Measurements from ENCODE around the gene CLTCL1.
A peak's percentile ranks its signal among the peaks of the same experiment; 100 is the strongest.
"Not testable (repeated sequence)": the region's sequence is repeated elsewhere in the genome, so short reads cannot be mapped to it uniquely, and the experiment has no call there.

The CLTCL1 gene

DNA sequence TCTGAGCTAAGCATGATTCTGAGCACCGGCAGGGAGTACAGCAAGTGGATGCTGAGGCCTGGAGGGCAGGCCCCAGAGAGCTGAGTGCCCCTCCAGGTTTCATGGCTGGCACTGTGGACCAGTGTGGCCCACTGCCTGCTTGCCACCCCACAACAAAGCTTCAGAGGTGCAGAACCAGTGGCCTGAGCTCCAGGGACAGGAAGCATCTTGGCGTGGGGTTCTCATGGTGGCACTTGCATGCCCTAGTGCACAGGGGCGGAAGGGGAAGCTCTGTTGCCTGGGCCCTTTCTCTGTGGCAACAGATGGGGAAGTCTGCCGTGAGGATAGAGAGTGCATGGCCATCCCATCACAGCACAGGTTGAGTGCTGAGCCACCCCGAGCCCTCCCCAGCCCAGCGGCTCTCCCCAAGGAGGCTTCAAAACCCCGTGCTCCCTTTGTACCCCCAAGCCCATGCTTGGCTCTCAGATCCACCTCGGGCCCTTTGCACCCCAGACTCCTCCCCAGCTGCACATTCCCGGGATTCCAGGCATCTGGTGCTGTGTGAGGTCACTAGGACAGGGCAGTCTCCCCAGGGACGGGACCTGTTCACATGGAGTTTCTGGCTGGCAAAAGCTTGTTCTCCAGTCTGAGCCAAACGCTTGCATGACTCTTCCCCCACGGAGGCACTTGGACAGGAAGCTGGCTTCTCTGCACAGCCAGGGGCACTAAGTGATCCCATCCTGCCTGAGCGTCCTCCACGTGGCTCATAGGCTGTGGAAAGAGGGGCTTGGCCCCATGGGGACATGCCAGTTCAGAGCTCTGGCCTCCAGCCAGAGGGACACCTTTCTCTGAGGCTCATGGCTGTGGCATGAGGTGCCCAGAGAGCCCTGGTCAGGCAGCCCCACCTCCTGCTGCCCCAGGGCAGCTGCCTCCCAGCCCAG is 117.2 kb downstream of the CLTCL1 start:
- peak; percentile 36 for DNase-seq

GRCh38 chr22:19173047-19174035 is 118.2 kb downstream of the CLTCL1 start:
- no peak for DNase-seq

GRCh38 chr22:19172213-19173046 is 119.1 kb downstream of the CLTCL1 start:
- no peak for DNase-seq

GRCh38 chr22:19169947-19170318 is 121.6 kb downstream of the CLTCL1 start:
- DNase-seq: no peak

DNA sequence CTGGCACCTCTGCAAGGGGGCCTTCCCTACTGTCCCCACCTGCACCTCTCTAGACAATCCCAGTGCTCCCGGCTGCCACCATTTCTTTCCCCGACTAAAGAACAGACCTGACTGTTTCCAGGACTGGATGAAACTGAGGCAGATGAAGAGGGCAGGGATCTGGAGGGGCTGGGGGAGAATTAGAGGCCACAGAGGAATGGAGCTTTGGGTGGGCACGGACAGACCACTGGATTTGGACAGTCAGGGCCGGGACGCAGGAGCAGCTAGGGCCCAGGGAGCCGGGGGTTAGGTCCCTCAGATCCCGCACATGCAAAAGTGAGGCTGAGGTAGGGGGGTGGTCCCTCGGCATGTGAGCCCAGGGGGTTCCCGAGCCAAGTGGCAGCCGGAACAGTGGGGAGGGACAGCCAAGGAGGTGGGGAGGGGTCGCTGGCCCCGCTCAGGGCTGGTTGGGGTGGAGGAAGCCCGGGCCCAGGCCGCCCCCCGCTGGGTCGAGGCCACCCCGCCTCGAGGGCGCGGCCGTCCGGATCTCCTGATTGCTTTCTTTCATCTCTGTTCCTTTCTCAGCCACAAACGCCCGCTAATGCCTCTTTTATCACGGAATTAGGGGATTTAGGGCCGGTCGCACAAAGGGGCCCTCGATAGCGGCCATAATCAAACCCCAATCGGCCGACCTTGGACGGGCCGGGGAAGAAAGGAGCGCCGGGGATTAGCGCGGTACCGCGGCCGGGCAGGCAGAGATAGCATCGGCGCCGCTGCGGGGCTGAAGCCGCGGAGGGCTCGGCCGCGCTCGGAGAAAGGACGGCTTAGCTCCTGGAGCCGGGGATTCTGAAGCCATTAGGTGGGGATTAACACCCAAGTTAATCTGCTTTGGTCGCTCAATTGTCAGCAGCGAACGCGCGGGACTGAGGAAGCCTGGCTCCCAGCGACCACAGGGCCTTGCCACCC is 122.2 kb downstream of the CLTCL1 start:
- DNase-seq: no peak

DNA sequence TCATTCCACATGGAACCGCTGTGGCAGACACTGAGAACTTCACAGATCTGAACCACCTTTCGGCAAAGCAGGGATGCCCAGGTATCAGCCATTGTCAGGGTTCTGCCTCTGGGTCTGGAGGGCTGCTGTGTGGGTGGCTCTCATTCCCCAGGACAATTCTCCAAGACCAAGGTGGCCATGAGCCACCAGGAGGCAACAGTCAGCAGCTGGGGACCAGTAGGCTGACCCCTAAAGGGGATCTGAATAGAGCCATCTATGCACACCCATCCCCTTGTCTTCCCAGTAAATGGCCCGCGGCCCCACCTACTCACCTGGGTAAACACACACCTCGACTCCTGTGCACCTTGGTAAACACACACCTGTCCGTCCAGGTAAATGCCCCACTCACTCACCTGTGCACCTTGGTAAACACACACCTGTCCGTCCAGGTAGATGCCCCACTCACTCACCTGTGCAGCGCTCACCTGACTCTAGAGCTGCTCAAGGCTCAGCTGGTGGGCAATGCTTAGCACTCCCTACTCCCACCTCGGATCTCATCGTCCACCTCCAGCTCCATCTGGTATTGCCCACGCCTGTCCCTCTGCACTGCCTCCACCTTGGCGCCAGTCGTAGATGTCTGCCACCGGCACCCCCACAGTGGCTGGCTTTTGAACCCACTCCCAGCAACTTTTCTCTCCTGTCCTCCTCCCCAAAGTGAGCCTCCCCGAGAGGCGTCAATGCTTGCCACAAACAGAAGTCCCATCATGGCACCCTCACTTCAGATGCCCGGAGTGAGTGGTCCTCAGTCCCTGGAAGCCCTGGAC is 123.2 kb downstream of the CLTCL1 start:
- no peak for DNase-seq

DNA sequence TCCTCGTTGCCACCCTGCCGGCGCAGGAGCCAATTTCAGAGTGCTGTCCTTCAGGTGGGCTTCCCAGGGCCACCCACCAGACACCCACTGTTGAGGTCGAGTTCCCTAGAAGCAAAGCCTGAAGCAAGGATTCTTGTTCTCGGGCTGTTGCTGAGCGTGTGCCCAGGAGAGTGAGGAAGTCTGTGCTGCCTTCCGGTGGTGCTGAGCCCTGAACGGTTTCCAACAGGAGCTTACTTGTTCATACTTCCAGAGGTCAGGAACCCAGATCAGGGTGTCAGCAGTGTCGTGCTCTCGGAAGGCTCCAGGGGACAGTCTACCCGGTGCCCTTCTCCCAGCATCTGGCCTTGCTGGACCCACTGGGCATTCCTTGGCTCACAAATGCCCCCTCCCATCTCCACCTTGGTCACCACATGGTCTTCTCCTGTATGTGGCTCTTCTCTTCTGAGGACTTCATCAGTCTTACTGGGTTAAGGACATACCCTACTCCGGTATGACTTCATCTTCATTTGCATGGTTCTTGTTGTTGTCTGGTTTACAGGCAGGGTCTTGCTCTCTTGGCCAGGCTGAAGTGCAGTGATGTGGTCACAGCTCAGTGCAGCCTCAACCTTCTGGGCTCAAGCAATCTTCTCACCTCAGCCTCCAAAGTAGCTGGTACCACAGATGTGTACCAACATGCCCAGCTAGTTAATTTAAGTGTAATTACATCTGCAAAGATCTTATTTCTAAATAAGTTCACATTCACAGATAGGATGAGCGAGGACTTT is 124.2 kb downstream of the CLTCL1 start:
- no peak for DNase-seq

DNA sequence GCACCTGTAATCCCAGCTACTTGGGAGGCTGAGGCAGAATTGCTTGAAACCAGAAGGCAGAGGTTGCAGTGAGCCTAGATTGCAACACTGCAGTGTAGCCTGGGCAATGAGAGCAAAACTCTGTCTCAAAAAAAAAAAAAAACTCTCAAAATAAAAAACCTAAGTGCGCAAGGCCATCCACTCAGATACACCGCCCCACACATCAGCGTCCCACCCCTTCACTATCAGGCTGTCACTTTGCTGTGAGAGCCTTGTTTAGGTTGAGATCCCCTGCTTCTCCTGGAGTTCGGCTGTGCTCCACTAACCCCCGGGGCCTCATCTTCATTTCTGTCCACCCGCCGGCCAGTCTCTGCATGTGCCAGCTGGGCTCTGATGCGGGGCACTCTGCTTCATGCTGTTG is 125.1 kb downstream of the CLTCL1 start:
- DNase-seq: no peak

DNA sequence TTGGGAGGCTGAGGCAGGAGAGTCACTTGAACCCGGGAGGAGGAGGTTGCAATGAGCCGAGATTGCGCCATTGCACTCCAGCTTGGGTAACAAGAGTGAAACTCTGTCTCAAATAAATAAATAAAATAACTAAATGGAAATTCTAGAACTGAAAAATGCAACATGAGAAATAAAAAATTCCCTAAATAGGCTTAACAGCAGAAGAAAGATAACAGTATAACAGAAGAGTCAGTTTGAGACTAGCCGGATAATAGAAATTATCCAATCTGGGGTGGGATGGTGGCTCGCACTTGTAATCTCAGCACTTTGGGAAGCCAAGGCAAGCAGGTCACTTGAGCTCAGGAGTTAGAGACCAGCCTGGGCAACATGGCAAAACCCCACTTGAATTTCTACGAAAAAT is 127.1 kb downstream of the CLTCL1 start:
- DNase-seq: no peak

DNA sequence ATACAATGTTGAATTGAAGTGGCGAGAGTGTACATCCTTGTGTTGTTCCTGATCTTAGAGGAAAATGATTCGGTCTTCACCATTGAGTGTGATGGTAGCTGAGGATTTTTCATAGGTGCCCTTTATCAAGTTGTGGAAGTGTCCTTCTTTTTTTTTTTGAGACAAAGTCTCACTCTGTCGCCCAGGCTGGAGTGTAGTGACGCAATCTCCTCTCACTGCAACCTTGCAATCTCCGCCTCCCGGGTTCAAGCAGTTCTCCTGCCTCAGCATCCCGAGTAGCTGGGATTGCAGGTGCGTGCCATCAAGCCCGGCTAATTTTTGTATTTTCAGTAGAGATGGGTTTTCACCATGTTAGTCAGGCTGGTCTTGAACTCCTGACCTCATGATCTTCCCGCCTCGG is 132.9 kb downstream of the CLTCL1 start:
- not testable (repeated sequence) for DNase-seq

DNA sequence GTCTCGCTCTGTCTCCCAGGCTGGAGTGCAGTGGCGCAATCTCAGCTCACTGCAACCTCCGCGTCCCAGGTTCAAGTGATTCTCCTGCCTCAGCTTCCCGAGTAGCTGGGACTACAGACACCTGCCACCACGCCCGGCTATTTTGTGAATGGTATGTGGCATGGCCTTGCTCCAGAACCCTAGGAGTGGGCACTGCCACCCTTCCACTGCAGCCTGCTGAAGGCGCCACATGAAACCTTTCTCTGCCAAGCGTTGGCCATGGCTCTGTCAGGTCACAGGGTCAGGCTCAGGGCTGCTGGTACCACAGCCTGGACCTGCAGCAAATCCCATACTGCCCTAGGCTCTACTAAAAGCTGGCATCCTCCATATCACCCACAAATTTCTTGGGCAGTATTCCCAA is 135.4 kb downstream of the CLTCL1 start:
- DNase-seq: not testable (repeated sequence)

GRCh38 chr22:19152942-19153883 is 138.3 kb downstream of the CLTCL1 start:
- no peak for DNase-seq

DNA sequence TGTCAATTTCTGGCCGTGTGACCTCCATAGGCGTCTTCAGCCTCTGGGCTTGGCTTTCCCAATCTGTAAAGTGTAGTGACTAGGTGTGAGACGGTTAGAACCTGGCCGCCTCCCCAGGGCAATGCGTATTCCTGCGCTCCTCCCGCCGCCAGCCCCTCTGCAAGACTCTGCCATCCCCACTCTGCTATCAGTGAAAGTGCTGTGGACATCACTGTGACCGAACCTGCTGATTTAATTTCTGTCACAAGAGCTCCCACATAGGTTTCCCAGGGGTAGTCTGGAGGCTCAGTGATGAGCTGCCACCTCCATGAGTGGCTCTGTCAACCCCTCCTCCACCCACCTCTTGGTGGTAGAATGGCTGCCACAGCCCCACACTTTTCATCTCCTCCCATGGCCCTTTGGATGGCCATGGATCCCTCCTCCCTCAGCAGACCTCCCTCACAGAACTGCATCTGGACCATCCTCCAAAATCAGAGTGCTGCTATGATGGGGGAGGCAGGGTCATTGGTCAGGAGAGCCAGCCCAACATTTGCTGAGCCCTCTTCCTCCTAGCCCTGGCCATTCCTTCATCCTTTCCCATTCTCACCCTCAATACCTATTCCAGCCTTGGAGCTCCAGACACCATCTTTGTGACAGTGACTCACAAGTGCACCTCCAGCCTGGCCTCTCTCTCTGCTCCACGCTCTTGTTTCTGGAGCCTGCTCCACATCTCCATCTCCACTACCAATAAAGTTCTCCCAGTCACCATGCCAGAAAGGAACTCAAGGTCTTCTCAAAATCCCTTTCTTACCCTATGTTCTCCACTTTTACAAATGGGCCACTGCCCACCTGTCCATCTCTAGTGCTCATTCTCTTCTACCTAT is 140.0 kb downstream of the CLTCL1 start:
- no peak for DNase-seq

- DNase-seq: no peak
Measured at GRCh38 chr22:19150482-19151328, 140.8 kb downstream of the CLTCL1 start.

DNA sequence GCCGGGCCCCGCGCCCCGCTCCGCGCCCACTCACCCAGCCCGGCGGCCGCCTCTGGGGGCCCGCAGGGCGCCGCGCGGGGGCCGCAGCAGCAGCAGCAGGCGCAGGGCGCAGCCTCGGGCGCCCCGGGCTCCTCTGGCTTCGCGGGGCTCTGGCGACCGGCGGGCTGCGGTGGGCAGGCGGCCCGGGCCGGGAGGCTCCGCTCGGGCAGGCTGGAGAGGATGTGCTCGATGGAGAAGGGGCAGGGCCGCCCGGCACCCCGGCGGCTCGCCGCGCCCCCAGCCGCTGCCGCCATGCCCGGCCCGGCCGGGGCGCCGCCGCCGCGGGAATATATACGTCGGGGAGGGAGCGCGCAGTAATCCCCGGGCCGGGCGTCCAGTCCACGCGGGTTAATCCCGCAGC is 141.5 kb downstream of the CLTCL1 start, which contains the start of gene GSC2:
GSC2 (minus strand) TSS at position 302 of the 400 bp plus-strand sequence; CDS start at position 293, 9 bp downstream.
- no peak for DNase-seq

All from SIG-M5 (cell line).